ENCODE measurements around the gene CDK19. TPM values are rescaled to one million over a fixed set of nuclear protein-coding genes. Genes with fewer than 3 reads are reported as not detected.
"Not testable (repeated sequence)": the region's sequence is repeated elsewhere in the genome, so short reads cannot be mapped to it uniquely, and the experiment has no call there.

CDK19 gene
- total and polyA plus RNA-seq, 9 of the 15 experiments (the other 6 are each of a cell fraction or from before 2014, with no cell fraction given) = 3.8 to 15.2 (median 7.4) TPM

DNA sequence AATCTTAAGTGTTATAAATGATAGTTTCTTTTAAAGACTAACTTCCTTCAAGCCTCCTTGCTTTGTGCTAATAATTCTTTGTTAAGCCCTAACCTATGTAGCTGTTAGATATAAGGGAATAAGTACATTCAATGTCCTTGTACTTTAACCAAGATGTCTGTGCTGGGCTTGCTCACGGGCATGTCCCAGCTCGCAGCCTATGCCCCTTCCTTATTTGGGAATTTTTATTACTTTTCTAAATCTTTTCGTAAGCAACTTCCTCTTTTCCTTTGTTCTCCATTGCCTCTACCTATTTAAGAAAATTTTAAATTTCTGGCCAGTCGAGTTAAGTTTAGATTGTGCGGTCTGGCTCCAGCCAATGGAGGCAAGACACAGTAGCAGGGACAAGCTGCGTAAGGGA, 26.0 kb upstream of the CDK19 start:
- no peaks in the 10 kb centered on the region for H3K79me2 ChIP-seq (ENCODE audit: control insufficient read depth, insufficient read depth, low read length)
- FAIRE-seq = no peak
- no peaks in the 10 kb centered on the region for H3K36me3 ChIP-seq (ENCODE audit: control insufficient read depth, insufficient read depth, low read length)
- no peak for ATAC-seq
- no peaks in the 10 kb centered on the region for H3K9me3 ChIP-seq (replicated peaks; ENCODE audit: control insufficient read depth, insufficient read depth, low read depth, low read length)
- no peak overlapping the region for H2AFZ ChIP-seq (ENCODE audit: low read depth, low read length)
- H3K27me3 ChIP-seq (ENCODE audit: control insufficient read depth in 2 of 2, insufficient read depth in 2 of 2, low read length in 2 of 2) = no peaks in the 10 kb centered on the region
- ChIA-PET CTCF (ENCODE audit: low intra/inter-chr PET ratio) (no interaction called here), POLR2A (no interaction called here)
- no peak overlapping the region for H3K9ac ChIP-seq (ENCODE audit: insufficient read depth in 1 of 2, low read depth in 2 of 2, low read length in 2 of 2)
- 69% methylated on average over 6 of the region's 6 CpGs for WGBS (ENCODE audit: insufficient coverage, low coverage, missing lambda C conversion rate)
- no peak overlapping the region for H3K4me3 ChIP-seq
- in situ Hi-C loops (cut with MboI) = no loop called here
- no peak overlapping the region for H3K4me2 ChIP-seq (ENCODE audit: insufficient read depth, low read length)
- no peaks in the 10 kb centered on the region for H3K4me1 ChIP-seq (replicated peaks in 1 of 2; ENCODE audit: control insufficient read depth in 2 of 2, insufficient read depth in 2 of 2, low read length in 2 of 2)
- BruUV-seq (replicated peaks) = no TSS peak
- no peaks in the 10 kb centered on the region for H4K20me1 ChIP-seq (replicated peaks; ENCODE audit: control insufficient read depth, insufficient read depth, low read length)
- intact Hi-C loops (cut with micrococcal nuclease) = no loop called here
- TF ChIP-seq ZNF561 (CRISPR knock-in tag; conservative IDR thresholded peaks at IDR 0.05) (no peak), HDAC8 (tag; IDR thresholded peaks at IDR 0.05) (no peak), ZNF143 (CRISPR knock-in tag; IDR thresholded peaks at IDR 0.05) (no peak), TAF9B (IDR thresholded peaks at IDR 0.05; ENCODE audit: partially characterized antibody) (no peak)
- TF ChIP-seq, protein P1, sequence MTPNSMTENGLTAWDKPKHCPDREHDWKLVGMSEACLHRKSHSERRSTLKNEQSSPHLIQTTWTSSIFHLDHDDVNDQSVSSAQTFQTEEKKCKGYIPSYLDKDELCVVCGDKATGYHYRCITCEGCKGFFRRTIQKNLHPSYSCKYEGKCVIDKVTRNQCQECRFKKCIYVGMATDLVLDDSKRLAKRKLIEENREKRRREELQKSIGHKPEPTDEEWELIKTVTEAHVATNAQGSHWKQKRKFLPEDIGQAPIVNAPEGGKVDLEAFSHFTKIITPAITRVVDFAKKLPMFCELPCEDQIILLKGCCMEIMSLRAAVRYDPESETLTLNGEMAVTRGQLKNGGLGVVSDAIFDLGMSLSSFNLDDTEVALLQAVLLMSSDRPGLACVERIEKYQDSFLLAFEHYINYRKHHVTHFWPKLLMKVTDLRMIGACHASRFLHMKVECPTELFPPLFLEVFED (CRISPR knock-in tag; conservative IDR thresholded peaks at IDR 0.05) = no peak
- no peak for DNase-seq (ENCODE audit: extremely low read depth in 1 of 4, low spot score in 3 of 4)
- no peak overlapping the region for H3K27ac ChIP-seq (ENCODE audit: extremely low read depth, low read depth, low read length)
- H3K9me1 ChIP-seq (ENCODE audit: control insufficient read depth, insufficient read depth, low read length) = no peaks in the 10 kb centered on the region

DNA sequence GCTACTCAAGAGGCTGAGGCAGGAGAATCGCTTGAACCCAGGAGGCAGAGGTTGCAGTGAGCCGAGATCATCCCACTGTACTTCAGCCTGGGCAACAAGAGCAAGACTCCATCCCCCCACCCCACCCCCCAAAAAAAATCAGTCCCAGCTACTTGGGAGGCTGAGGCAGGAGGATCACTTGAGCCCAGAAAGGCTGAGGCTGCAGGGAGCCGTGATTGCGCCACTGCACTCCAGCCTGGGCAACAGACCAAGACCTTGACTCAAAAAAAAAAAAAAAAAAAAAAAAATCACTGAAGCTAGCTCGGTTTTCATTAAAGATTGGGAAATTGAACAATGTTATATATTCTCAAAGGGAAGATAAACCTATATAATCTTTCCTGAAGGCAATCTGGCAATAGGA, 20.5 kb upstream of the CDK19 start:
- 21% methylated on average over 5 of the region's 5 CpGs for WGBS (ENCODE audit: insufficient coverage, low coverage, missing lambda C conversion rate)
- H3K9ac ChIP-seq (ENCODE audit: insufficient read depth in 1 of 2, low read depth in 2 of 2, low read length in 2 of 2); ATAC-seq; H3K36me3 ChIP-seq (ENCODE audit: control insufficient read depth, insufficient read depth, low read length); H3K27me3 ChIP-seq (ENCODE audit: control insufficient read depth in 2 of 2, insufficient read depth in 2 of 2, low read length in 2 of 2); H4K20me1 ChIP-seq (replicated peaks; ENCODE audit: control insufficient read depth, insufficient read depth, low read length); H3K79me2 ChIP-seq (ENCODE audit: control insufficient read depth, insufficient read depth, low read length); H3K9me3 ChIP-seq (replicated peaks; ENCODE audit: control insufficient read depth, insufficient read depth, low read depth, low read length); H3K4me2 ChIP-seq (ENCODE audit: insufficient read depth, low read length); FAIRE-seq; BruUV-seq (replicated peaks); POLR2A ChIA-PET; intact Hi-C loops (cut with micrococcal nuclease); H2AFZ ChIP-seq (ENCODE audit: low read depth, low read length); CTCF ChIA-PET (ENCODE audit: low intra/inter-chr PET ratio); in situ Hi-C loops (cut with MboI); DNase-seq (ENCODE audit: extremely low read depth in 1 of 4, low spot score in 3 of 4); H3K9me1 ChIP-seq (ENCODE audit: control insufficient read depth, insufficient read depth, low read length); H3K4me1 ChIP-seq (replicated peaks in 1 of 2; ENCODE audit: control insufficient read depth in 2 of 2, insufficient read depth in 2 of 2, low read length in 2 of 2); H3K27ac ChIP-seq (ENCODE audit: extremely low read depth, low read depth, low read length); H3K4me3 ChIP-seq: not testable (repeated sequence)
- peak; percentile 47; the same call in 1 of the 2 replicates for TF ChIP-seq CEBPB (tag; IDR thresholded peaks at IDR 0.05)

Data from K562 (cell line).